Renal cortical epithelial cell (primary cell): ENCODE data around the gene FGF2. TPM values are rescaled to one million over a fixed set of nuclear protein-coding genes. Genes with fewer than 3 reads are reported as not detected.
"Not testable (repeated sequence)": the region's sequence is repeated elsewhere in the genome, so short reads cannot be mapped to it uniquely, and the experiment has no call there.

Experiments
- DNase-seq: peaks from one replicate; pipeline ENCODE4 v3.0.0-alpha.2; 2011; ENCODE audit warnings: low read depth
- total RNA-seq: library from RNA; depleted of rRNA; stranded (reverse); fragments of >200 nt; gene quantifications from 2 replicates; pipeline ENCODE4 v1.2.3, GENCODE V29; 2014

The FGF2 gene
- total RNA-seq, 1 donor from 2014 or later, result 86.3 TPM

GRCh38 chr4:122921971-122922876 is 95.6 kb downstream of the FGF2 start, which contains the start of gene NUDT6:
TSS of gene NUDT6 (minus strand) at chr4:122922597. CDS start at chr4:122922572, 25 bp downstream.
- DNase-seq, result peak; percentile 54

- peak; percentile 73 for DNase-seq
Observed at GRCh38 chr4:122922877-122923511, 96.4 kb downstream of the FGF2 start.

DNA sequence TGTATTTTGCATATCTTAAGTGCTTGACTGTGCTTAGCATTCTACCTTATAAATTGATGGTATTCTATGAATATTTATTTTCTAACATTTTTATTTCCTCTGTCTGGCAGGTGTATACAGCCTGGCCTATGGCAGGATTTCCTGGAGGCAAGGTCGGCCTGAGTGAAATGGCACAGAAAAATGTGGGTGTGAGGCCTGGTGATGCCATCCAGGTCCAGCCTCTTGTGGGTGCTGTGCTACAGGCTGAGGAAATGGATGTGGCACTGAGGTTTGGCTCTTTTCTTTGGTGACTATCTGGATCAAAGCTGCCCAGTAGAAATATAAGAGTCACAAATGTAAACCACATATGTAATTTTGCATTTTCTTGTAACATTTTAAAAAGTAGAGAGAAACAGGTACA is 102.3 kb downstream of the FGF2 start:
- no peak for DNase-seq

DNA sequence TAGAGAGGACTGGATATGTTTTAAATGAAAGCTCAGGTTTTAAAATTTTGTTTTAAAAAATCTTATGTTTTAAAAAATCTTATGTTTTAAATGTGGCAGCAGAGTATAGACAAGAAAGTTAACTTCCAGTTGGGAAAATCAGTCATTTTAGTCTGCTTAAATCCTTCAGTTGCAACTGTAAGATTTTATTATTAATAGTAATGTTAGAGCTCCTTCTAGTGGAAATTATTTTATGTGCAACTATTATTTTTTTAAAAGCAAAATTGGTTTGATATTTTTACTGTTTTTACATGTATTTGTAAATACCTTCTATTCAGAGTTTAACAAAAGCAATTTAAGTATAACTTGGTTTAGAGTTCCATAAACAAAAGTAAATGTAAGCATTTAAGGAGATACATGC is 104.2 kb downstream of the FGF2 start:
- DNase-seq, result peak; percentile 53

- DNase-seq, result no peak
Observed at GRCh38 chr4:122932763-122933162, 106.1 kb downstream of the FGF2 start.

- DNase-seq, result not testable (repeated sequence)
Observed at GRCh38 chr4:122945136-122945535, 118.5 kb downstream of the FGF2 start.

DNA sequence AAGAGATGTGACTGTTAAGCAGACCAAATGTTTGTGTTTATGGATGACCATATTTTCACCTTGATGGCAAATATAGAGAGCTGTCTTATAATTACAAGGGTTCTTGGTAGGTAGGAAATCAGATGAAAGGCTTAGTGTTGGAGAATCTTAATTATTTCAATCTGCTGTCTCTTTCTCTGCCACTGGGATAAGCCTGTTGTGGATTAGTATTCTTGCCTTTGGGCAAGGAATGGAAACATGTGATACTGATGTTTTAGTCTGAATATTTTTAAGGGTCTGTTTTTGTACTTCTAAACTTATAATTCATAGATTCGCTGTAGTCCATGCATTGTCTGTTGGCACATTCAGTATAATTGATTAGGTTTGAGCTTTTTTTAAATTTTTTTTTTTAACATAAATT is 119.5 kb downstream of the FGF2 start:
- no peak for DNase-seq

Other genes starting within 250 kb of the FGF2 start
- gene IL21, start 205.8 kb upstream of the FGF2 start, total RNA-seq, result not detected in 2 replicates
- 12.7 and 19.5 TPM in 2 replicates for gene BBS12, start 94.1 kb upstream of the FGF2 start, total RNA-seq
- gene NUDT6, start 95.8 kb downstream of the FGF2 start, total RNA-seq, result 9.6 and 10.0 TPM in 2 replicates